K562 (cell line): Measurements from ENCODE around the gene BNIPL. TPM values are rescaled to one million over a fixed set of nuclear protein-coding genes. Genes with fewer than 3 reads are reported as not detected.

Source experiments
- ATF3 ChIP-seq, 2 experiments: fragments of 450-650 bp in 1 of 2; sonication (generic) in 1 of 2; formaldehyde crosslinking in 1 of 2; IDR thresholded peaks in 1 of 2; conservative IDR thresholded peaks in 1 of 2; 2 replicates each; pipeline versions ENCODE4 v1.6.1 to v1.8.1; 2016 to 2023; ENCODE audit warnings: mild to moderate bottlenecking in 2 of 2, moderate library complexity in 2 of 2, inconsistent platforms in 1 of 2, missing genetic modification reagents in 1 of 2
- BHLHE40 ChIP-seq: IDR thresholded peaks from 2 replicates; pipeline ENCODE4 v1.6.1; 2011; ENCODE audit warnings: low read length, improper control_type of control experiment
- DNMT1 ChIP-seq: fragments of 450-650 bp; IDR thresholded peaks from 2 replicates; pipeline ENCODE4 v1.6.1; 2016; ENCODE audit warnings: antibody characterized with exemption, mild to moderate bottlenecking
- ELK1 ChIP-seq: sonication (generic); formaldehyde crosslinking; IDR thresholded peaks from 2 replicates; pipeline ENCODE4 v1.8.1; 2022; ENCODE audit warnings: missing genetic modification reagents
- KLF16 ChIP-seq: IDR thresholded peaks from 2 replicates; pipeline ENCODE4 v1.6.1; 2016; ENCODE audit warnings: antibody characterized with exemption
- MCM5 ChIP-seq: fragments of 450-650 bp; IDR thresholded peaks from 2 replicates; pipeline ENCODE4 v1.6.1; 2016; ENCODE audit warnings: low read depth
- RFX1 ChIP-seq: fragments of 450-650 bp; IDR thresholded peaks from 2 replicates; pipeline ENCODE4 v1.6.1; 2016; ENCODE audit warnings: mild to moderate bottlenecking, moderate library complexity
- SMAD4 ChIP-seq: fragments of 250-450 bp; sonication (Bioruptor Pico); conservative IDR thresholded peaks from 2 replicates; pipeline ENCODE4 v1.8.0; 2021; ENCODE audit warnings: inconsistent platforms, mild to moderate bottlenecking, moderate library complexity
- TCF3 ChIP-seq: sonication (generic); formaldehyde crosslinking; IDR thresholded peaks from 2 replicates; pipeline ENCODE4 v1.4.0; 2020; ENCODE audit warnings: mild to moderate bottlenecking, missing genetic modification reagents
- ZNF3 ChIP-seq: fragments of 250-450 bp; sonication (Bioruptor Pico); IDR thresholded peaks from 2 replicates; pipeline ENCODE4 v1.5.0; 2021; ENCODE audit warnings: mild to moderate bottlenecking, moderate library complexity
- ZNF408 ChIP-seq: fragments of 250-450 bp; sonication (Bioruptor Pico); IDR thresholded peaks from 2 replicates; pipeline ENCODE4 v1.4.0; 2020; ENCODE audit warnings: low read depth, mild to moderate bottlenecking, moderate library complexity
- polyA plus RNA-seq, 8 experiments: library from polyadenylated mRNA; depleted of rRNA in 4 of 8; stranded (reverse) in 5 of 8; unstranded in 3 of 8; fragments of >200 nt; fragmentation: Nextera tagmentation in 2 of 8; fragmentation: Illumina TruSeq in 1 of 8; extraction: Ambion mirVana in 2 of 8; extraction: Trizol in 1 of 8; gene quantifications; 2 replicates each; pipeline versions ENCODE4 v1.2.1 to v1.2.3, GENCODE V29; 2011 to 2014; ENCODE audit warnings: inconsistent platforms in 1 of 8, missing spikeins in 1 of 8
- total RNA-seq, 7 experiments: library from RNA; depleted of rRNA in 6 of 7; stranded (reverse); fragments of >200 nt in 6 of 7; fragmentation: Illumina TruSeq in 2 of 7; extraction: Trizol in 2 of 7; gene quantifications; 2 replicates each; pipeline versions ENCODE4 v1.2.1 to v1.2.3, GENCODE V29; 2011 to 2021; ENCODE audit warnings: low replicate concordance in 1 of 7
- TF ChIP-seq, protein P1 (sequence below): fragments of 450-650 bp; IDR thresholded peaks from 2 replicates; pipeline ENCODE4 v1.6.1; 2018; ENCODE audit not compliant: partially characterized antibody

Gene BNIPL
- total and polyA plus RNA-seq, 9 of the 15 experiments (the other 6 are each of a cell fraction or from before 2014, with no cell fraction given): 0.08 to 1.4 (median 0.68) TPM

DNA sequence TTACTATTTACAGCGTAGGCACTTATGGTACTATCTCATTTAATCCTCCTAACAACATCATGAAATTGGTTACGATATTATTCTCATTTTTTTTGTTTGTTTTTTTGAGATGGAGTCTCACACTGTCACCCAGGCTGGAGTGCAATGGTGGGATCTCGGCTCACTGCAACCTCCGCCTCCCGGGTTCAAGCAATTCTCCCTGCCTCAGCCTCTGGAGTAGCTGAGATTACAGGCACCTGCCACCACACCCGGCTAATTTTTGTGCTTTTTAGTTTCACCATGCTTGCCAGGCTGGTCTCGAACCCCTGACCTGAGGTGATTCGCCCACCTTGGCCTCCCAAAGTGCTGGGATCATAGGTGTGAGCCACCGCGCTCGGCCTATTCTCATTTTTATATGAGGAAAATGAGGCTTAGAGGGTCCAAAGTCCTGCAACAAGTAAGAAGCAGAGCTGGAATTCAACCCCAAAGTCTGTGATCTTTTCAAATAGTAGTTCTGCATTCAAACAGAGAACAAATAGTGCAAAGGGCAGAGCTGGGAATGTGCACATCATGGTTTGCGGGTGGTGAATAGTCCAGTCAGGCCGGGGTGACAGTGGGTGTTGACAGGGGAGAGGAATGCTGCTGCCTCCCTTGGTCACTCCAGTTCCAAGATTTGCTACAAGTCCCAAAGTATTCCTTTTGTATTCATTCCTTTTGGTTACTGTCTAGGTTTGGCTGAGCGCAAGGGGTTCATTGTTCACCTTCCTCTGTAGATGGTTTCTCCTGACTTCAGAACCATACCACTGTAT, 23.5 kb upstream of the BNIPL start (continued):
- TF ChIP-seq, protein P1, sequence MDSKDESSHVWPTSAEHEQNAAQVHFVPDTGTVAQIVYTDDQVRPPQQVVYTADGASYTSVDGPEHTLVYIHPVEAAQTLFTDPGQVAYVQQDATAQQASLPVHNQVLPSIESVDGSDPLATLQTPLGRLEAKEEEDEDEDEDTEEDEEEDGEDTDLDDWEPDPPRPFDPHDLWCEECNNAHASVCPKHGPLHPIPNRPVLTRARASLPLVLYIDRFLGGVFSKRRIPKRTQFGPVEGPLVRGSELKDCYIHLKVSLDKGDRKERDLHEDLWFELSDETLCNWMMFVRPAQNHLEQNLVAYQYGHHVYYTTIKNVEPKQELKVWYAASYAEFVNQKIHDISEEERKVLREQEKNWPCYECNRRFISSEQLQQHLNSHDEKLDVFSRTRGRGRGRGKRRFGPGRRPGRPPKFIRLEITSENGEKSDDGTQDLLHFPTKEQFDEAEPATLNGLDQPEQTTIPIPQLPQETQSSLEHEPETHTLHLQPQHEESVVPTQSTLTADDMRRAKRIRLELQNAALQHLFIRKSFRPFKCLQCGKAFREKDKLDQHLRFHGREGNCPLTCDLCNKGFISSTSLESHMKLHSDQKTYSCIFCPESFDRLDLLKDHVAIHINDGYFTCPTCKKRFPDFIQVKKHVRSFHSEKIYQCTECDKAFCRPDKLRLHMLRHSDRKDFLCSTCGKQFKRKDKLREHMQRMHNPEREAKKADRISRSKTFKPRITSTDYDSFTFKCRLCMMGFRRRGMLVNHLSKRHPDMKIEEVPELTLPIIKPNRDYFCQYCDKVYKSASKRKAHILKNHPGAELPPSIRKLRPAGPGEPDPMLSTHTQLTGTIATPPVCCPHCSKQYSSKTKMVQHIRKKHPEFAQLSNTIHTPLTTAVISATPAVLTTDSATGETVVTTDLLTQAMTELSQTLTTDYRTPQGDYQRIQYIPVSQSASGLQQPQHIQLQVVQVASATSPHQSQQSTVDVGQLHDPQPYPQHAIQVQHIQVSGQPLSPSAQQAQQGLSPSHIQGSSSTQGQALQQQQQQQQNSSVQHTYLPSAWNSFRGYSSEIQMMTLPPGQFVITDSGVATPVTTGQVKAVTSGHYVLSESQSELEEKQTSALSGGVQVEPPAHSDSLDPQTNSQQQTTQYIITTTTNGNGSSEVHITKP: peak; percentile 85
- no peak for TF ChIP-seq ZNF408 (CRISPR knock-in tag)
- no peak for TF ChIP-seq KLF16
- no peak for TF ChIP-seq MCM5
- no peak for TF ChIP-seq DNMT1
- no peak for TF ChIP-seq TCF3 (CRISPR knock-in tag)
- TF ChIP-seq ZNF3 (CRISPR knock-in tag): no peak
- TF ChIP-seq SMAD4 (CRISPR knock-in tag): no peak
- TF ChIP-seq ELK1: no peak
- TF ChIP-seq ATF3 (IDR thresholded peaks at IDR 0.05): no peak
- no peak for TF ChIP-seq ATF3 (CRISPR knock-in tag; conservative IDR thresholded peaks at IDR 0.05)
- no peak for TF ChIP-seq RFX1
- TF ChIP-seq BHLHE40: no peak
